GM18909 (cell line): ENCODE results near the gene RELB.
"Not testable (repeated sequence)": the region's sequence is repeated elsewhere in the genome, so short reads cannot be mapped to it uniquely, and the experiment has no call there.

ENCODE experiments used
- ATAC-seq: cut with Tn5 transposase; IDR thresholded peaks from one replicate; pipeline ENCODE4 v1.9.1; 2021; ENCODE audit warnings: mild to moderate bottlenecking; ENCODE audit not compliant: unreplicated experiment, poor library complexity

RELB gene

DNA sequence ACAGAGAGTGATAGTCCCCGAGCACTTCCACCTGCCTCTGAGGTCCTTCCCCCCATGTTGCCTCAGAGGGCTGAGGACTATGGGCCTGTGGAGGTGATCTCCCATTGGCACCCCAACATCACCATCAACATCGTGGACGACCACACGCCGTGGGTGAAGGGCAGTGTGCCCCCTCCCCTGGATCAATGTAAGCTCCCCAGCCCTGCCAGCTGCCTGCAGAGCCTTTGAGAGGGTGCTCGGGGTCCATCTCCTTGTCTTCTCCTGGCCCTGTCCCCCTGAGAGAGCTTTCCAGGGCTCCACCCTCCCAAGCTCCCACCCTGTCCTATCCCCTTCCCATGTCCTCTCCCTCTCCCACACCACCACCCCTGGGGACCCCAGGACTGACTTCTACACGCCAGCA, 14.9 kb upstream of the RELB start:
- ATAC-seq: no peak

DNA sequence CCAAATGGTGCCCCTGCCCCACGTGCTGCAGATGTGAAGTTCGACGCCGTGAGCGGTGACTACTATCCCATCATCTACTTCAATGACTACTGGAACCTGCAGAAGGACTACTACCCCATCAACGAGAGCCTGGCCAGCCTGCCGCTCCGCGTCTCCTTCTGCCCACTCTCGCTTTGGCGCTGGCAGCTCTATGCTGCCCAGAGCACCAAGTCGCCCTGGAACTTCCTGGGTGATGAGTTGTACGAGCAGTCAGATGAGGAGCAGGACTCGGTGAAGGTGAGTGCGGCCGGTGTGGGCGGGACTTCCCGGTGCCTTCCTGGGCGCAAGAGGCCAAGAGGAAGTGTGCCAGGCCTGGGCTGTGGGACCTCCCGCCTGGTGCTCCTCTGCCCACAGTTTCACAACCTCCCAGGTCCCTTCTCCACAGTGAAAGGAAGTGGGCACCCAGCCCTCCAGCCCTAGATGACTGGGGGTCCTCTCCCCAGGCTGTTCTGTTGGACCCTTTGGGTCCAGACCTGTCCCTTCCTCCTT, 14.1 kb upstream of the RELB start:
- ATAC-seq: no peak

DNA sequence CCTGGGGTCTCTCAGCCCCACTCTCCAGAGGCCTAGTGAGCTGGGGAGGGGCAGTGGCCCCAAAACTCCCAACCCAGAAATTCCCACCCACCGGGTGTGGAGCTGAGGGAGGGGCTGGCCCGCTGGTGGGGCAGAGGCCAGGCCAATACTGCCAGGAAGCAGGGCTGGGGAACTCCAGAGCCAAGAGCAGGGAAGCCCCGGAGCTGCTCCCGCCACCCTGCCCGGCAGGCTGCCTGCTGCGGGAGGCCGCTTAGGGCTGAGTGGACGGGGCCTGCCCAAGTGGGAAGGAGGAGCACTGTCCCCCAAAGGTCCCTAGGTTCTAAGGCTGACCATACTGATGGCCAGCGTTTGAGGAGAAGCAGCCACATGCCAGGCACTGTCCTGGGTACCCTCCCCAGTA, 13.0 kb upstream of the RELB start:
- ATAC-seq: no peak

DNA sequence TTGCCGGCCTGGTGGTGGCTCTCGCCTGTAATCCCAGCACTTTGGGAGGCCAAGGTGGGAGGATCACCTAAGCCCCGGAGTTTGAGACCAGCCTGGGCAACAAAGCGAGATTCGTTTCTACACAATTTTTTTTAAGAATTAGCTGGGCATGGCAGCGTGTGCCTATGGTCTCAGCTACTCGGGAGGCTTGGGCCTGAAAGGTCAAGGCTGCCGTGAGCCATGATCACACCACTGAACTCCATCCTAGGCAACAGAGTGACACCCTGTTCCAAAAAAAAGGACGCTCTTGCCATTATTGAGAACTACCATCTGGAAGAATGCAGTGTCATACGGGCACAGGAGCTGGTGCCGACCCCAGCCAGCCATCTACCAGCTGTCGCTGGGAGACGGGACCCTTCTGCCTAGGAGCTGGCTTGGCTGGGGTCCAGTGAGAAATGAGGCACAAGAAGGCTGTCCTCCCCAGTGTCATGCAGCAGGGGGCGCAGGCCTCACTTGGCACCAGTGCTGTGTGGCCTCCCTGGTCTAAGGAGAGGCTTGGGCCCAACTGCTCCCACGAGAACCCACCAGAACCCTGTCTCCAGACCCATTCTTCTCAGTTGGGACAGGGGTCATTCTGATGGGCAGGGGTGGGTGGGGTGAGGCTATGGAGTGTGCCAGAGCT, 12.2 kb upstream of the RELB start:
- no peak for ATAC-seq

DNA sequence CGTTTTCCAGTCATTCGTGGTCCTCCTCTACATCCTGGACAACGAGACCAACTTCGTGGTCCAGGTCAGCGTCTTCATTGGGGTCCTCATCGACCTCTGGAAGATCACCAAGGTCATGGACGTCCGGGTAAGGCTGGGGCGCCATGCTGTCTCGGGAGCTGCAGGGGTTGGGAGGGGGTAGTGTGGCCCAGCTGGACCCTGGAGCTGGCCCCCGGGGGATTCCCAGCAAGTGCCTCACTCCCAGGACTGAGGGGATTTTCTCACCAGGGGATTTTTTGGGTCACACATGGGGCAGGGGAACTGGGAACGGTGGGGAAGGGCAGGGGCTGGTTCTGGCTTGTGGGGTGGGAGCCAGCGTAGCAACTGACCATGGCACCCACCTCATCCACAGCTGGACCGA, 10.8 kb upstream of the RELB start:
- ATAC-seq: no peak

DNA sequence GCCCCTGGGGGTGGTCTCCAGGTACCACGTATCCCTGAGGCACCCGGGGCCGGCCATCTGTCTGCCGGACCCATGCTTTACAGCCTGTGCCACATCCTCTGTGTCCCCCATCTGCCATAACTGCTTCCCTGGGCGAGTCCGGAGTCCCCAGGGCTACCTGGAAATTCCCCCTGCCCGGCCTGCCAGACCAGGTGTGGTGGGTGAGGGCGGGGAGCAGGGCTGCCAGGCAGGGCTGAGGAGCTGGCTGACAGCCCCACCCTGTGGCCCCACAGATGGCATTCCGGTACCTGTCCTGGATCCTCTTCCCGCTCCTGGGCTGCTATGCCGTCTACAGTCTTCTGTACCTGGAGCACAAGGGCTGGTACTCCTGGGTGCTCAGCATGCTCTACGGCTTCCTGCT, 10.3 kb upstream of the RELB start:
- ATAC-seq: no peak

DNA sequence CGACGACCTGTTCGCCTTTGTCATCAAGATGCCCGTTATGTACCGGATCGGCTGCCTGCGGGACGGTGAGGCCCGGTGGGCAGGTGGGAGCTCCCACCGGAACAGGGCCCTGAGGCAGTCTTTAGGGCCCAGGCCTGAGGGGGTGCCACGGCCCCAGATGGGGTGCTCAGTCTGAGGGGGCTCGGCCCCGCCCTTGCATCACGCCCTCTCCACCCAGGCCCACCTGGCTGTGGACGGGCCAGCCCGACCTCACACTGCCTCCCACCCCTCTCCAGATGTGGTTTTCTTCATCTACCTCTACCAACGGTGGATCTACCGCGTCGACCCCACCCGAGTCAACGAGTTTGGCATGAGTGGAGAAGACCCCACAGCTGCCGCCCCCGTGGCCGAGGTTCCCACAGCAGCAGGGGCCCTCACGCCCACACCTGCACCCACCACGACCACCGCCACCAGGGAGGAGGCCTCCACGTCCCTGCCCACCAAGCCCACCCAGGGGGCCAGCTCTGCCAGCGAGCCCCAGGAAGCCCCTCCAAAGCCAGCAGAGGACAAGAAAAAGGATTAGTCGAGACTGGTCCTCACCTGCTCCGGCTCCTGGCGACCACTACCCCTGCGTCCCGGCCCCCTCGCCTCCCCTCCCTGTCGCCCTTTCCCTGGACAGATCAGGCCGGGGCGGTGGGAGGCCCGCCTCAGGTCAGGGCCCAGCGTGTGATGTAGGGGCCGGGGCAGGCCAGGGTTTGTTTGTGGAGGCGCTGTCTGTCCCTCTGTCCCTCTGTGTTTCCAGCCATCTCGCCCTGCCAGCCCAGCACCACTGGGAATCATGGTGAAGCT, 8.7 kb upstream of the RELB start:
- ATAC-seq: no peak

DNA sequence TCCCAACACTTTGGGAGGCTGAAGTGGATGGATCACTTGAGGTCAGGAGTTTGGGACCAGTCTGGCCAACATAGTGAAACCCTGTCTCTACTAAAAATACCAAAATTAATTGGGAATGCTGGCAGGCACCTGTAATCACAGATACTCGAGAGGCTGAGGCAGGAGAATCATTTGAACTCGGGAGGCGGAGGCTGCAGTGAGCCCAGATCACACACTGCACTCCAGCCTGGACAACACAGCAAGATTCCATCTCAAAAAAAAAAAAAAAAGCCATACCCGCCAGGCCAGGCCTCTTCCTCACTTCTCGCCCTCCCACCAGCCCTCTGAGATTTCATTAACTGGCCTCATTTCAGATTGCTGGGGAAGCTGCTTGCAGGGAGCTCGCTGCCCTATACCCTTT, 7.7 kb upstream of the RELB start:
- ATAC-seq: no peak

DNA sequence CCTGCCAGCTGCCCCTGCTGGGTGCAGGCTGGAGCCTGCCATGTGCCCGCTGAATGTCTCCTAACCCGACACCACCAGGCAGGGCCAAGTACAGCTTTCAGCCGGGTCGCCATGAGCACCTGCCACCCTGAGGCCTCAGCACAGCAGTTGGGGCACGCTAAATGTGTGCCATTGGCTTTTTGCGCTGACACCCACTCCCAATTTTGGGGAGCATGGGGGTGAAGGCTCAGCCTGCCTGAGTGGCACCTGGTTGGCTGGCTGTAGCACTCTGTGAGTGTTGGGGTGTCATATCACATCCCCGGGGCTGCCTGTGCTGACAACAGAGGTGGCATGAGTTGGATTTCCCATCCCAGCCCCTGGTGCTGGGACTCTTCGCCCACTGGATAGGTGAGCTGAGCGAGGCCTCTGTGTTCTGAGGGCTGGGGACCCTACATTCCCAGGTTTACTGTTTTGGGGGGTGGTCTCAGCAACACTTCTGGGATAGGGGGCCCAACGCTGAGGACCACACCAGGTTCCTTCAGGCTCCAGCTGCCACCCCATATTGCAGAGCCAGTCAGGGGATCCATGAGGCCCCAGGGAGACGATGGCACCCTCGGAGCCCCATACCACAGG, 7.2 kb upstream of the RELB start:
- ATAC-seq: no peak

DNA sequence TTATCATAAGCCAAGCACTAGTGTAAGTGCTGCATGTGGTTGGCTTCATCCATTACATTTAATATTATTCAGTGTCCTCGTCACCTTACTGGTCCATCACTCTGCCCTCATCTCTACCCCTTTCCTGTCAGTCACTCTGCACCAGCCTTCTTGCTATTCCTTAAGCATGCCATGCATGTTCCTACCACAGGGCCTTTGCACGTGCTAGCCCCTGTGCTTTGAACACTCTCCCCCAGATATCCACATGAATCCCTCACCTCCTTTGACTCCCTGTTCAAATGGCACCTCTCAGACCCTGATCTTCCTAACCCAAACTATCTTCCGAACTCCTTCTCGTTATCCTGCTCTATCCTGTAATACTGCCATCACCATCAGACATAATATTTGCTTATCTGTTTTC, 3.2 kb upstream of the RELB start:
- ATAC-seq: no peak

DNA sequence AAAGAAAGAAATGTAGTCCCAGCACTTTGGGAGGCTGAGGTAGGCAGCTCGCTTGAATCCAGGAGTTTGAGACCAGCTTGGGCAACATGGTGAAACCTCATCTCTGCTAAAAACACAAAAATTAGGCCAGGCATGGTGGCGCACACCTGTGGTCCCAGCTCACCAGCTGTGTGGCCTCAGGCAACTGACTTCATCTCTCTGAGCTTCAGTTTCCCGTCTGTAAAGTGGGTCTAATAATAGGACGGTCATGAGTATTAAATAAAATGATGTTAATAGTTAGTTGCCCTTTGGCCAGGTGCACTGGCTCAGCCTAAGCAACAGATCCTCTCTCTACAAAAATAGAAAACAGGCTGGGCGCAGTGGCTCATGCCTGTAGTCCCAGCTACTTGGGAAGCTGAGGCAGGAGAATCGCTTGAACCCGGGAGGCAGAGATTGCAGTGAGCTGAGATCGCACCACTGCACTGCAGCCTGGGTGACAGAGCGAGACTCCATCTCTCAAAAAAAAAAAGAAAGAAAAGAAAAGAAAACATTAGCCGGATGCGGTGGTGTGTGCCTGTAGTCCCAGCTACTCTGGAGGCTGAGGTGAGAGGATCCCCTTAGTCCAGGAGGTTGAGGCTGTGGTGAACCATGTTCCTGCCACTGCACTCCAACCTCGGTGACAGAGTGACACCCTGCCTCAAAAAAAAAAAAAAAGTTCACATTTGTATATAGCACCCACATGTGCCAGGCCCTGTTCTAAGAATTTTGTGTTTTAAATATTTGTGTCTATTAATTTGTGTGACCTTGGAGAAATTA, 1.9 kb upstream of the RELB start:
- ATAC-seq: not testable (repeated sequence)

DNA sequence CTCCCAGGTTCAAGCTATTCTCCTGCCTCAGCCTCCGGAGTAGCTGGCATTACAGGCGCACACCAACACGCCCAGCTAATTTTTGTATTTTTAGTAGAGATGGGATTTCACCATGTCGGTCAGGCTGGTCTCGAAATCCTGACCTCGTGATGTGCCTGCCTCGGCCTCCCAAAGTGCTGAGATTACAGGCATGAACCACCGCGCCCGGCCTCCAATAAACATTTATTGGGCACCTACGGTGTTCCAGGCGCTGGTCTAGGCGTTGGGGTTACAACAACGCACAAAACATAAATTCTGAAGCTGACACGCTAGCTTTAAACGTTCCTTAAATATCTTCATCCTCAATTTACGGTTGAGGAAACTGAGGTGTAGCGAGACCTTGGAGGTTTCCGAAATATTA, 599 bp upstream of the RELB start:
- ATAC-seq: not testable (repeated sequence)

DNA sequence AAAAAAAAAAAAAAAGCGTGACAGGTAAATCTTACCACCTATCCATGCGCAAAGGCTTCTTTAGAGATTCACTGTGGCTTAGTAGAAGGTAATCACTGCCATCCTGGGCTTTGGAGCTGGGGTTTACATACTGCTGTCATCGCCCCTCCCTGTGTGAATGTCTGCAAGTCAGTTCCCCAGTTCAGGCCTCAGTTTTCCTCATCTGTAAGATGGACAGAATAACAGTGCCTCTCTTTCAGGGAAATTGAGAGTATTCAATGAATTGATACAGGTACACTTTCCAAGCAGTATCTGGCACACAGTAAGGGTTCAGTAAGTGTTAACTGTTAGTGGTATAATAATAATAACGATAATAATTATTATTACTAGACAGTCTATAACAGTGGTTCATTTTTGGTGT, 2.2 kb downstream of the RELB start:
- ATAC-seq: no peak

DNA sequence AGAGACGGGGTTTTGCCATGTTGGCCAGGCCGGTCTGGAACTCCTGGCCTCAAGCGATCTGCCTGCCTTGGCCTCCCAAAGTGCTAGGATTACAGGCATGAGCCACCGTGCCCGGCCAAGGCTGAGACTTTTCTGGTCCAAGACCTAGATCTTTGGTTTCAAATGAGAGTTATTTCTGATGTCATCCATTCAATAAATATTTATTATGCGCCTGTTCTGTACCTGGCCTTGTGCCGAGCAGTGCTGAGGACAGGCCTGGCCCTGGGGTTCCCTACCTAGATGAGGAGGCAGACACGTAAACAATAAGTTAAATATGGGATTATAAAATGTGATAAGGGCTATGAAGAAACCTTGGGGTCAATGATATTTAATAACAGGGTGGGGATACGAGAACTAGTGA, 4.5 kb downstream of the RELB start:
- ATAC-seq: no peak

DNA sequence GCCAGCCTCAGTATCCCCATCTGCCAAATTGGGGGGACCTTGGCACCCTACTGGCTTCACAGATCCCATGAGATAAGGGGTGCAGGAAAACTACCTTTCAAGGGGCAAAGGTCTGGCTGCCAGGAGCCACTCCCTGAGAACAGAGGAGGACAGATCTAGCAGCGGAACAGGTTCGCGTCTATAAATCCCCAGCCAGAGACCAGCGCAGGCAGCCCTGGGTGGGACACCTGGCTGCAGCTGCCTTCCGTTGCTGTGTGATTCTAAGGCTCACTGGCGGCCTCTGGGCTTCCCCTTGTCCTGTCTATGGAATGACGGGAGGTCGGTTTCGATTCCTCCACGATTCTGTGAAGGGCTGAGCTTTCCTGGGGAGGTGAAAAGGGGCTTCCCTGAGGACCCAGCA, 7.3 kb downstream of the RELB start:
- no peak for ATAC-seq

DNA sequence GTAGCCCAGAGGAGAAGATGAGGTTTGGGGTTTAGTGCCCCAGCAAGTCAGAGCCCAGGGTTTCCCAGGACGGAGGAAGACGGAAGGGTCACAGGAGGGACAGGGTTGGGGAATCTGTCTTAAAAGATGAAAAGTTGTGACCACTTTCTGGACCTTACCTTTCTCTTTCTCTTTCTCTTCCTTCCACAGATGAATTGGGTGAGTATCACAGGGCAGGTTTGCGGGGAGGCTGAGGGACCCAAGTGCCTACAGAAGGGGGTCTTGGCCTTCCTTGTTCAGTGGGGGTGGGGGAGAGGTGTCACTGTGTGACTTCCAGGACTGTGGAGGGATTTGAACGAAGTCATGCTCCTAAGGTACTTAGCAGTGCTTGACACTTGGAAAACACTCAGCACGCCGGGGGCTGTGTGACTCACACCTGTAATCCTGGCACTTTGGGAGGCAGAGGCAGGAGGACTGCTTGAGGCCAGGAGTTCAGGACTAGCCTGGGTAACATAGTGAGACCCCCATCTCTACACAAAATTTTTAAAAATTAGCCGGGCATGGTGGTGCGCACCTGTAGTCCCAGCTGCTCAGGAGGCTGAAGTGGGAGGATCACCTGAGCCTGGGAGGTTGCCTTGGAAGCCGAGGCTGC, 8.5 kb downstream of the RELB start:
- no peak for ATAC-seq

DNA sequence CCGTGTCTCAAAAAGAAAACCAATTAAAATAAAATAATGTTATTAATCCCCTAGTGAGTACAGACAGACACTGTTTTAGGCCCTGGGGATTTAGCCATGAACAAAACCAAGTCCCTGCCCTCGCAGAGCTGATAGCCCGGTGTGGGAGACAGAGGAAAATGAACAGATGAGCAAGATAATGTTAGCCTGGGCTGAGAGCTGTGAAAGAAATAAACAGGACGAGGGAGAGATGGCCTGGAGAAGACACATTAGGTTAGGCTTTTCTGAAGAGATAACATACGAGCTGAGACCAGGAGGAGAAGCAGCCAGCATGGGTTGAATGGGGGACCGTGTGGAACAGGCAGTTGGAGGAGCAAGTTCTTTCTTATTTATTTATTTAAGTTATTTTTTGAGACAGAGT, 9.0 kb downstream of the RELB start:
- no peak for ATAC-seq

DNA sequence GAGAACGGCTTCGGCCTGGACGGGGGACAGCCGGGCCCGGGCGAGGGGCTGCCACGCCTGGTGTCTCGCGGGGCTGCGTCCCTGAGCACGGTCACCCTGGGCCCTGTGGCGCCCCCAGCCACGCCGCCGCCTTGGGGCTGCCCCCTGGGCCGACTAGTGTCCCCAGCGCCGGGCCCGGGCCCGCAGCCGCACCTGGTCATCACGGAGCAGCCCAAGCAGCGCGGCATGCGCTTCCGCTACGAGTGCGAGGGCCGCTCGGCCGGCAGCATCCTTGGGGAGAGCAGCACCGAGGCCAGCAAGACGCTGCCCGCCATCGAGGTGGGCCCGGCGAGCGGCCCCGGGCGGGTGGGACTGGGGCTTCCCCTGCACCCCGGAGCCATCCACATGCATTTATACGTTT, 10.7 kb downstream of the RELB start:
- ATAC-seq: no peak

DNA sequence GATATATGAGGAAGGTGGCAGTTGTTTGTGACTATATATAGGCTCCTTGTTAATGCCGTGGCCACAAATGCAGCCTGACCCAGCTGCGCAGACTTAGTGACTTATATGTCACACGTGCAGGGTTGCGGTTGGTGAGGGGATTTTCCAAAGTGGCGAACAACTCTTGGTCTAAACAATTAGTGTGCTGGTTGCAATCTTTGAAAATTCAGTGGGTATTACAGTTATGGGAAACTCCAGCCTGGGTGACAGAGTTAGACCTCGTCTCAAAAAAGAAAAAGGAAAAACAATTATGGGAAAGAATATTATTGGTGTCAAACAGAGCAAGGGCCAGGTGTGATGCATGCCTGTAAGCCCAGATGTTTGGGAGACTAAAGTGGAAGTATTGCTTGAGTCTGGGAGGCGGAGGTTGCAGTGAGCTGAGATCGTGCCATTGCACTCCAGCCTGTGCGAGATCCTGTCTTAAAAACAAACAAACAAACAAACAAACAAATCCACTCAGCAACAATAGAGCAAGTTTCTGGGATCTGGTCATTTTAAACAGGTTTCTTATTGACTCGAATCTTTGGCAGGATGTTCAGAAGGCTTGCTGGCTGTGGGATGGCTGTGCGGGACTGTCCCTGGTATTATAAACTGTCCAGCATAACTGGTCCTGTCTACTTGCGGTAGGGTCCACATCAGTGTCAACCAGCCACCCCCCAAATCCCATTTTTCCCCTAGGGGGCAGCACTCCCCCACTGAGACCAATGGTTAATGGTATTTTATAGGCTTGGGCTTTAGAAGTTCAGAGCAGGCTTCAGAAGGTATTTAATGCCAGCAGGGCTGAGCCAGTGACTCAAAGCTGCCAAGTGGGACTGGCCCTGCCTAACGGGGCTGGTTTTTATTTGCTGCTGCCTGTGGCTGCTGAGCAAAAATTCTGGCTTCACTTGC, 15.4 kb downstream of the RELB start:
- peak; percentile 73 for ATAC-seq
